Measurements from ENCODE around the gene UGT1A4.
"Not testable (repeated sequence)": the region's sequence is repeated elsewhere in the genome, so short reads cannot be mapped to it uniquely, and the experiment has no call there.

UGT1A4 gene

GRCh38 chr2:233712611-233713261 lies 5.8 kb upstream of the UGT1A4 start, which contains the start of gene UGT1A5:
Gene UGT1A5 (plus strand): TSS chr2:233712907. CDS start chr2:233712992, 85 bp downstream.
- no peak for DNase-seq
- Histone ChIP-seq H3K9me3 (no peaks in the 10 kb centered on the region), H3K4me1 (no peaks in the 10 kb centered on the region), H3K36me3 (no peaks in the 10 kb centered on the region), H3K4me3 (ENCODE audit: low read depth, low read length) (no peak within 1 kb of the TSS), H3K27me3 (peaks cover 7% of the 10 kb centered on the region; the same call in 1 of the 2 replicates)
- TF ChIP-seq, protein P1, sequence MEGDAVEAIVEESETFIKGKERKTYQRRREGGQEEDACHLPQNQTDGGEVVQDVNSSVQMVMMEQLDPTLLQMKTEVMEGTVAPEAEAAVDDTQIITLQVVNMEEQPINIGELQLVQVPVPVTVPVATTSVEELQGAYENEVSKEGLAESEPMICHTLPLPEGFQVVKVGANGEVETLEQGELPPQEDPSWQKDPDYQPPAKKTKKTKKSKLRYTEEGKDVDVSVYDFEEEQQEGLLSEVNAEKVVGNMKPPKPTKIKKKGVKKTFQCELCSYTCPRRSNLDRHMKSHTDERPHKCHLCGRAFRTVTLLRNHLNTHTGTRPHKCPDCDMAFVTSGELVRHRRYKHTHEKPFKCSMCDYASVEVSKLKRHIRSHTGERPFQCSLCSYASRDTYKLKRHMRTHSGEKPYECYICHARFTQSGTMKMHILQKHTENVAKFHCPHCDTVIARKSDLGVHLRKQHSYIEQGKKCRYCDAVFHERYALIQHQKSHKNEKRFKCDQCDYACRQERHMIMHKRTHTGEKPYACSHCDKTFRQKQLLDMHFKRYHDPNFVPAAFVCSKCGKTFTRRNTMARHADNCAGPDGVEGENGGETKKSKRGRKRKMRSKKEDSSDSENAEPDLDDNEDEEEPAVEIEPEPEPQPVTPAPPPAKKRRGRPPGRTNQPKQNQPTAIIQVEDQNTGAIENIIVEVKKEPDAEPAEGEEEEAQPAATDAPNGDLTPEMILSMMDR (IDR thresholded peaks at IDR 0.05; ENCODE audit: low read depth, low read length): no peak

- TF ChIP-seq, protein P1 (IDR thresholded peaks at IDR 0.05; ENCODE audit: low read depth, low read length): no peak
- Histone ChIP-seq H3K4me1 (no peaks in the 10 kb centered on the region), H3K9me3 (no peaks in the 10 kb centered on the region), H3K4me3 (ENCODE audit: low read depth, low read length) (no peak overlapping the region), H3K36me3 (no peaks in the 10 kb centered on the region), H3K27me3 (peaks cover 7% of the 10 kb centered on the region; the same call in 1 of the 2 replicates)
- DNase-seq: no peak
These were observed 5.3 kb upstream of the UGT1A4 start for GRCh38 chr2:233713262-233713615.

GRCh38 chr2:233714121-233714520 lies 4.4 kb upstream of the UGT1A4 start:
- Histone ChIP-seq H3K27me3 (peaks cover 7% of the 10 kb centered on the region; the same call in 1 of the 2 replicates), H3K36me3 (no peaks in the 10 kb centered on the region), H3K9me3 (no peaks in the 10 kb centered on the region), H3K4me1 (no peaks in the 10 kb centered on the region), H3K4me3 (ENCODE audit: low read depth, low read length) (no peak overlapping the region)
- no peak for DNase-seq
- TF ChIP-seq, protein P1 (IDR thresholded peaks at IDR 0.05; ENCODE audit: low read depth, low read length): no peak

GRCh38 chr2:233728723-233729301 lies 10.3 kb downstream of the UGT1A4 start, which contains the start of gene UGT1A3:
Gene UGT1A3 (plus strand): TSS chr2:233729042. CDS start chr2:233729127, 85 bp downstream.
- no peak for DNase-seq
- H3K4me1 ChIP-seq: no peaks in the 10 kb centered on the region
- no peak within 1 kb of the TSS for H3K4me3 ChIP-seq (ENCODE audit: low read depth, low read length)
- no peaks in the 10 kb centered on the region for H3K36me3 ChIP-seq
- no peaks in the 10 kb centered on the region for H3K9me3 ChIP-seq
- TF ChIP-seq, protein P1 (IDR thresholded peaks at IDR 0.05; ENCODE audit: low read depth, low read length): no peak
- peaks cover 4% of the 10 kb centered on the region; the same call in 1 of the 2 replicates for H3K27me3 ChIP-seq

- not testable (repeated sequence) for H3K4me3 ChIP-seq (ENCODE audit: low read depth, low read length); DNase-seq; H3K36me3 ChIP-seq; H3K4me1 ChIP-seq; H3K9me3 ChIP-seq
- peaks cover 15% of the 10 kb centered on the region for H3K27me3 ChIP-seq
These were observed 18.5 kb downstream of the UGT1A4 start for GRCh38 chr2:233736868-233737653.

- Histone ChIP-seq H3K9me3 (no peaks in the 10 kb centered on the region), H3K4me3 (ENCODE audit: low read depth, low read length) (no peak overlapping the region), H3K36me3 (no peaks in the 10 kb centered on the region), H3K27me3 (peaks cover 15% of the 10 kb centered on the region), H3K4me1 (no peaks in the 10 kb centered on the region)
- DNase-seq: no peak
- TF ChIP-seq, protein P1 (IDR thresholded peaks at IDR 0.05; ENCODE audit: low read depth, low read length): no peak
These were observed 22.3 kb downstream of the UGT1A4 start for GRCh38 chr2:233740870-233741269.
